H1 (cell line): Measurements from ENCODE around the gene CCL4. TPM values are rescaled to one million over a fixed set of nuclear protein-coding genes. Genes with fewer than 3 reads are reported as not detected.

Experiments
- CTCF ChIA-PET: fragments of 300-600 bp; sonication (Branson Sonifier 250); formaldehyde crosslinking; loops from one replicate; lab custom pipeline; 2021; ENCODE audit not compliant: partially characterized antibody; lab: Charles Lee
- POLR2A ChIA-PET: fragments of 300-600 bp; sonication (Branson Sonifier 250); formaldehyde crosslinking; loops from one replicate; lab custom pipeline; 2021; ENCODE audit warnings: inconsistent platforms; ENCODE audit not compliant: partially characterized antibody; lab: Charles Lee
- DNase-seq, 2 experiments: peaks; one replicate each; pipeline versions ENCODE4 v3.0.0 to v3.0.0-alpha.2; 2010 to 2022; ENCODE audit warnings: low spot score in 2 of 2, low read depth in 1 of 2, mixed read lengths in 1 of 2
- FAIRE-seq: peaks from 2 replicates; lab custom pipeline; 2011; peaks lifted over from hg19 to GRCh38; lab: Jason Lieb, UNC
- H2AFZ ChIP-seq: 2 replicates; pipeline ENCODE4 v1.8.1; 2012; ENCODE audit warnings: low read length, inconsistent platforms
- H2AK5ac ChIP-seq: 2 replicates; pipeline ENCODE4 v1.6.1; 2013; ENCODE audit warnings: low read depth, low read length
- H2BK120ac ChIP-seq: replicated peaks from 2 replicates; pipeline ENCODE3; 2013; ENCODE audit warnings: low read depth, low read length, inconsistent platforms
- H2BK12ac ChIP-seq: 2 replicates; pipeline ENCODE4 v1.6.1; 2013; ENCODE audit warnings: low read depth, low read length
- H2BK15ac ChIP-seq: 2 replicates; pipeline ENCODE4 v1.6.1; 2013; ENCODE audit warnings: low read length
- H2BK20ac ChIP-seq: 2 replicates; pipeline ENCODE4 v1.6.1; 2013; ENCODE audit warnings: low read length
- H2BK5ac ChIP-seq: 2 replicates; pipeline ENCODE4 v1.6.1; 2013; ENCODE audit warnings: low read depth, low read length
- H3K14ac ChIP-seq: 2 replicates; pipeline ENCODE4 v1.6.1; 2013; ENCODE audit warnings: inconsistent platforms; ENCODE audit not compliant: insufficient read length
- H3K18ac ChIP-seq: 2 replicates; pipeline ENCODE4 v1.6.1; 2013; ENCODE audit warnings: low read length; ENCODE audit errors: extremely low read depth
- H3K23ac ChIP-seq: 2 replicates; pipeline ENCODE4 v1.6.1; 2013; ENCODE audit warnings: inconsistent platforms; ENCODE audit not compliant: insufficient read length
- H3K23me2 ChIP-seq: 2 replicates; pipeline ENCODE4 v1.6.1; 2013; ENCODE audit warnings: low read depth, low read length
- H3K27ac ChIP-seq: 2 replicates; pipeline ENCODE4 v1.6.1; 2011; ENCODE audit warnings: low read depth, low read length, inconsistent platforms
- H3K27me3 ChIP-seq, 4 experiments: replicated peaks in 1 of 4; 1 replicate in 1 of 4; 2 replicates in 3 of 4; pipeline versions ENCODE4 v1.6.1 to v1.8.1; 2011 to 2013; ENCODE audit warnings: low read length in 3 of 4, mild to moderate bottlenecking in 3 of 4, inconsistent platforms in 2 of 4, mixed read lengths in 2 of 4, moderate library complexity in 1 of 4; ENCODE audit not compliant: control insufficient read depth in 3 of 4, insufficient read depth in 3 of 4; ENCODE audit errors: extremely low read depth in 1 of 4
- H3K36me3 ChIP-seq, 4 experiments: 2 replicates each; pipeline versions ENCODE4 v1.6.1 to v1.8.1; 2011 to 2013; ENCODE audit warnings: mild to moderate bottlenecking in 4 of 4, low read length in 3 of 4, moderate library complexity in 2 of 4, control low read depth in 1 of 4, inconsistent platforms in 1 of 4; ENCODE audit not compliant: insufficient read depth in 4 of 4, control insufficient read depth in 2 of 4
- H3K4ac ChIP-seq: replicated peaks from 2 replicates; pipeline ENCODE3; 2013; ENCODE audit warnings: low read length, low read depth, mixed read lengths, inconsistent platforms; ENCODE audit not compliant: insufficient read length
- H3K4me1 ChIP-seq, 4 experiments: replicated peaks in 1 of 4; 1 replicate in 1 of 4; 2 replicates in 3 of 4; pipeline versions ENCODE4 v1.6.1 to v1.8.1; 2011 to 2013; ENCODE audit warnings: low read length in 3 of 4, inconsistent platforms in 2 of 4, mixed read lengths in 1 of 4; ENCODE audit not compliant: insufficient read depth in 4 of 4, control insufficient read depth in 3 of 4
- H3K4me2 ChIP-seq, 2 experiments: 2 replicates each; pipeline versions ENCODE4 v1.6.1 to v1.8.1; 2011 to 2013; ENCODE audit warnings: low read depth in 2 of 2, low read length in 2 of 2, control low read depth in 1 of 2, inconsistent platforms in 1 of 2, mild to moderate bottlenecking in 1 of 2; ENCODE audit not compliant: insufficient read depth in 1 of 2
- H3K4me3 ChIP-seq, 4 experiments: fragments of 200-600, 300-600 bp in 1 of 4; sonication (generic), shearing (Covaris generic), sonication (Bioruptor Twin) in 1 of 4; 2 replicates each; pipeline versions ENCODE4 v1.5.1 to v1.8.1; 2011 to 2016; ENCODE audit warnings: low read length in 4 of 4, low read depth in 3 of 4, control low read depth in 2 of 4, inconsistent platforms in 2 of 4, mild to moderate bottlenecking in 2 of 4, mixed read lengths in 1 of 4, moderate library complexity in 1 of 4; ENCODE audit not compliant: insufficient read depth in 2 of 4; ENCODE audit errors: extremely low read depth in 1 of 4
- H3K56ac ChIP-seq: replicated peaks from 2 replicates; pipeline ENCODE3; 2013; ENCODE audit warnings: low read depth, mild to moderate bottlenecking, mixed read lengths, low read length, inconsistent platforms; ENCODE audit not compliant: insufficient read length
- H3K79me1 ChIP-seq: 2 replicates; pipeline ENCODE4 v1.6.1; 2013; ENCODE audit warnings: low read depth, low read length, control low read depth
- H3K79me2 ChIP-seq, 2 experiments: 2 replicates each; pipeline versions ENCODE4 v1.6.1 to v1.8.1; 2012 to 2013; ENCODE audit warnings: low read length in 2 of 2, mild to moderate bottlenecking in 2 of 2, inconsistent platforms in 1 of 2; ENCODE audit not compliant: insufficient read depth in 2 of 2, control insufficient read depth in 1 of 2
- H3K9ac ChIP-seq, 4 experiments: replicated peaks in 1 of 4; 1 replicate in 1 of 4; 2 replicates in 3 of 4; pipeline versions ENCODE4 v1.6.1 to v1.8.1; 2011 to 2013; ENCODE audit warnings: low read depth in 3 of 4, low read length in 3 of 4, control low read depth in 2 of 4, mild to moderate bottlenecking in 2 of 4, moderate library complexity in 2 of 4, inconsistent platforms in 1 of 4; ENCODE audit errors: extremely low read depth in 1 of 4
- H3K9me3 ChIP-seq, 2 experiments: 2 replicates each; pipeline versions ENCODE4 v1.6.1 to v1.8.1; 2012 to 2013; ENCODE audit warnings: mild to moderate bottlenecking in 2 of 2, moderate library complexity in 2 of 2, control low read depth in 1 of 2, inconsistent platforms in 1 of 2, low read depth in 1 of 2, low read length in 1 of 2, mixed read lengths in 1 of 2; ENCODE audit not compliant: insufficient read depth in 2 of 2
- H4K20me1 ChIP-seq, 2 experiments: replicated peaks in 1 of 2; 2 replicates each; pipeline versions ENCODE3 to v1.8.1; 2011 to 2013; ENCODE audit warnings: inconsistent platforms in 2 of 2, low read length in 2 of 2, mild to moderate bottlenecking in 1 of 2; ENCODE audit not compliant: insufficient read depth in 2 of 2, control insufficient read depth in 1 of 2
- H4K5ac ChIP-seq: 2 replicates; pipeline ENCODE4 v1.6.1; 2013; ENCODE audit warnings: low read length, low read depth, mixed read lengths, inconsistent platforms; ENCODE audit not compliant: insufficient read length
- H4K8ac ChIP-seq: 2 replicates; pipeline ENCODE4 v1.8.0; 2013; ENCODE audit warnings: mild to moderate bottlenecking, moderate library complexity, low read length, inconsistent platforms; ENCODE audit not compliant: insufficient read depth; ENCODE audit errors: extremely low read depth
- H4K91ac ChIP-seq: replicated peaks from 2 replicates; pipeline ENCODE3; 2013; ENCODE audit warnings: low read length, mixed read lengths, inconsistent platforms; ENCODE audit not compliant: insufficient read length
- CBX5 ChIP-seq: fragments of 300-800, 300-1000 bp; sonication (generic); IDR thresholded peaks from 2 replicates; pipeline ENCODE4 v1.7.1; 2016; ENCODE audit warnings: antibody characterized with exemption, low read length, low read depth
- CREB1 ChIP-seq: IDR thresholded peaks from 2 replicates; pipeline ENCODE4 v1.6.1; 2012; ENCODE audit warnings: inconsistent platforms
- GTF2F1 ChIP-seq: IDR thresholded peaks from 2 replicates; pipeline ENCODE4 v1.6.1; 2012; ENCODE audit warnings: low read depth, low read length, improper control_type of control experiment, borderline replicate concordance
- JUND ChIP-seq: IDR thresholded peaks from 2 replicates; pipeline ENCODE4 v1.6.1; 2011; ENCODE audit warnings: mild to moderate bottlenecking, improper control_type of control experiment, low read length
- NRF1 ChIP-seq: IDR thresholded peaks from 2 replicates; pipeline ENCODE4 v1.6.1; 2011; ENCODE audit warnings: mild to moderate bottlenecking, low read depth, low read length, improper control_type of control experiment
- POLR2AphosphoS5 ChIP-seq: IDR thresholded peaks from 2 replicates; pipeline ENCODE4 v1.6.1; 2011; ENCODE audit warnings: low read depth, low read length
- RAD21 ChIP-seq, 2 experiments: IDR thresholded peaks in 1 of 2; conservative IDR thresholded peaks in 1 of 2; 2 replicates each; pipeline ENCODE4 v1.6.1; 2011; ENCODE audit warnings: low read depth in 2 of 2, low read length in 2 of 2, improper control_type of control experiment in 1 of 2, inconsistent platforms in 1 of 2, mild to moderate bottlenecking in 1 of 2, moderate library complexity in 1 of 2
- RFX5 ChIP-seq: IDR thresholded peaks from 2 replicates; pipeline ENCODE4 v1.6.1; 2011; ENCODE audit warnings: low read depth, low read length, improper control_type of control experiment, borderline replicate concordance
- SIN3A ChIP-seq, 2 experiments: IDR thresholded peaks in 1 of 2; conservative IDR thresholded peaks in 1 of 2; 2 replicates each; pipeline ENCODE4 v1.6.1; 2011 to 2012; ENCODE audit warnings: low read length in 2 of 2, improper control_type of control experiment in 1 of 2, low read depth in 1 of 2, mild to moderate bottlenecking in 1 of 2
- SIX5 ChIP-seq: IDR thresholded peaks from 2 replicates; pipeline ENCODE4 v1.6.1; 2011; ENCODE audit warnings: mild to moderate bottlenecking, low read depth, low read length
- SP1 ChIP-seq: IDR thresholded peaks from 2 replicates; pipeline ENCODE4 v1.6.1; 2011; ENCODE audit warnings: low read depth, low read length
- SP4 ChIP-seq: IDR thresholded peaks from 2 replicates; pipeline ENCODE4 v1.6.1; 2012; ENCODE audit warnings: low read length, inconsistent platforms
- USF2 ChIP-seq: IDR thresholded peaks from 2 replicates; pipeline ENCODE4 v1.6.1; 2011; ENCODE audit warnings: low read length, improper control_type of control experiment
- WGBS, 2 experiments: shearing (Covaris generic) in 1 of 2; methylation state at CpG; one replicate each; pipeline versions ENCODE4 v1.1.6 to v1.1.7; 2013 to 2015; ENCODE audit warnings: low lambda C conversion rate in 2 of 2, mixed read lengths in 2 of 2, inconsistent platforms in 1 of 2, low coverage in 1 of 2, missing lambda C conversion rate in 1 of 2; ENCODE audit not compliant: insufficient replicate concordance in 2 of 2, insufficient coverage in 1 of 2, insufficient read length in 1 of 2; ENCODE audit errors: extremely low coverage in 1 of 2, missing lambda C conversion rate in 1 of 2; 5-methylcytosine and 5-hydroxymethylcytosine counted together
- polyA plus RNA-seq, 7 experiments: library from polyadenylated mRNA; depleted of rRNA in 3 of 7; stranded (reverse) in 5 of 7; unstranded in 2 of 7; fragments of >200 nt in 5 of 7; fragments of 200-250 nt in 2 of 7; gene quantifications; 1 replicate in 5 of 7; 2 replicates in 1 of 7; 4 replicates in 1 of 7; pipeline versions ENCODE4 v1.2.1 to v1.2.3, GENCODE V29; 2011 to 2013; ENCODE audit warnings: missing spikeins in 2 of 7, mixed read lengths in 2 of 7
- total RNA-seq: library from RNA; stranded (reverse); fragmentation: NEBNext Ultra II Directional; extraction: Animal tissue kit (Norgen Biotek cat#: 25700); gene quantifications from 2 replicates; pipeline ENCODE4 v1.2.1, GENCODE V29; 2021

Gene CCL4
- total and polyA plus RNA-seq, 2 of the 8 experiments (the other 6 are each of a cell fraction or from before 2014, with no cell fraction given): not detected

GRCh38 chr17:36089339-36089865, 14.2 kb upstream of the CCL4 start:
- Histone ChIP-seq H3K23ac (no peak overlapping the region), H3K79me2 (no peaks in the 10 kb centered on the region), H2AK5ac (no peak overlapping the region), H3K36me3 (no peaks in the 10 kb centered on the region), H2BK5ac (no peak overlapping the region), H3K18ac (no peak overlapping the region), H4K8ac (no peak overlapping the region), H2BK15ac (no peak overlapping the region), H4K91ac (no peak overlapping the region), H3K23me2 (no peaks in the 10 kb centered on the region), H4K5ac (no peak overlapping the region), H3K9ac (no peak overlapping the region), H3K4me1 (no peaks in the 10 kb centered on the region), H3K79me1 (no peaks in the 10 kb centered on the region), H3K9me3 (no peaks in the 10 kb centered on the region), H2BK120ac (no peak overlapping the region), H2AFZ (no peak overlapping the region), H3K14ac (no peak overlapping the region), H3K56ac (no peak overlapping the region), H2BK12ac (no peak overlapping the region), H4K20me1 (no peaks in the 10 kb centered on the region), H3K4me3 (no peak overlapping the region), H2BK20ac (no peak overlapping the region), H3K4ac (no peak overlapping the region), H3K27me3 (no peaks in the 10 kb centered on the region), H3K4me2 (no peak overlapping the region), H3K27ac (no peak overlapping the region)
- DNase-seq: no peak
- CTCF ChIA-PET: interaction anchor here (0.9 to 1.3 kb wide), 4 partner anchors 14 to 31 kb away, joined by 3 to 9 read pairs (median 4); no protein-coding TSS in a partner anchor
- FAIRE-seq: no peak
- POLR2A ChIA-PET: no interaction called here
- WGBS, 2 experiments: 87% methylated on average over 4 of the region's 4 CpGs; no CpG with 5 or more reads in 1 of the 2 experiments
- TF ChIP-seq NRF1 (no peak), USF2 (no peak), CBX5 (no peak), CREB1 (no peak), SIX5 (no peak), RAD21 (IDR thresholded peaks at IDR 0.05 in 1 of 2, conservative IDR thresholded peaks at IDR 0.05 in 1 of 2; ENCODE audit: low read depth in 2 of 2, low read length in 2 of 2) (no peak), GTF2F1 (no peak), JUND (no peak), SIN3A (conservative IDR thresholded peaks at IDR 0.05 in 1 of 2, IDR thresholded peaks at IDR 0.05 in 1 of 2; ENCODE audit: low read depth in 1 of 2, low read length in 2 of 2) (no peak), RFX5 (no peak), SP1 (no peak), SP4 (no peak), POLR2AphosphoS5 (no peak)
